Fibroblast of mammary gland (primary cell): ENCODE results near the gene TBC1D10B.

ENCODE experiments used
- DNase-seq: peaks from one replicate; pipeline ENCODE4 v3.0.0-alpha.2; 2010; ENCODE audit warnings: low read depth
- H3K4me3 ChIP-seq: 2 replicates; pipeline ENCODE4 v1.5.1; 2011; ENCODE audit warnings: low read depth, mild to moderate bottlenecking, low read length, moderate library complexity; ENCODE audit not compliant: control insufficient read depth
- TF ChIP-seq, protein P1 (sequence below): conservative IDR thresholded peaks from 2 replicates; pipeline ENCODE4 v1.5.1; 2011; ENCODE audit warnings: low read depth, low read length, inconsistent platforms; ENCODE audit not compliant: control insufficient read depth, insufficient read depth

TBC1D10B gene

DNA sequence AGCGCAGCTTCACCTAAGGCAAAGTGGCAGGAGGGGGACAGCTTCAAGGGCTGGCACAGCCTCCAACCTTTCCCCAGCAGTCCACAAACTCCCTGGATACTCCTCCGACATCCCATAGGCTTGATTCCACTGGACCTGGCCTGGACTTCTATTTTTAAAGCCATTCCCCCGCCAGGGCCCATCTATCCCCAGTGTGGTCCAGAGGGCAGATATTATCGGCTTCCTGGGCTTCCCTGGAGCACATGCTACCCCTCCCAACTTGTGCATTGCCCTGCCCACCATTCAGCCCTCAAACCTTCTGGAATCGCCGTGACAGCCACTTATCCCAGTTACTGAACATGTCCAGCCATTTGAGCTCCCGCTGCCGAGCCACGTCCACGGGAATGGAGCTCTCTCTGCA, 5.1 kb downstream of the TBC1D10B start:
- H3K4me3 ChIP-seq = no peak overlapping the region
- TF ChIP-seq, protein P1, sequence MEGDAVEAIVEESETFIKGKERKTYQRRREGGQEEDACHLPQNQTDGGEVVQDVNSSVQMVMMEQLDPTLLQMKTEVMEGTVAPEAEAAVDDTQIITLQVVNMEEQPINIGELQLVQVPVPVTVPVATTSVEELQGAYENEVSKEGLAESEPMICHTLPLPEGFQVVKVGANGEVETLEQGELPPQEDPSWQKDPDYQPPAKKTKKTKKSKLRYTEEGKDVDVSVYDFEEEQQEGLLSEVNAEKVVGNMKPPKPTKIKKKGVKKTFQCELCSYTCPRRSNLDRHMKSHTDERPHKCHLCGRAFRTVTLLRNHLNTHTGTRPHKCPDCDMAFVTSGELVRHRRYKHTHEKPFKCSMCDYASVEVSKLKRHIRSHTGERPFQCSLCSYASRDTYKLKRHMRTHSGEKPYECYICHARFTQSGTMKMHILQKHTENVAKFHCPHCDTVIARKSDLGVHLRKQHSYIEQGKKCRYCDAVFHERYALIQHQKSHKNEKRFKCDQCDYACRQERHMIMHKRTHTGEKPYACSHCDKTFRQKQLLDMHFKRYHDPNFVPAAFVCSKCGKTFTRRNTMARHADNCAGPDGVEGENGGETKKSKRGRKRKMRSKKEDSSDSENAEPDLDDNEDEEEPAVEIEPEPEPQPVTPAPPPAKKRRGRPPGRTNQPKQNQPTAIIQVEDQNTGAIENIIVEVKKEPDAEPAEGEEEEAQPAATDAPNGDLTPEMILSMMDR = no peak

DNA sequence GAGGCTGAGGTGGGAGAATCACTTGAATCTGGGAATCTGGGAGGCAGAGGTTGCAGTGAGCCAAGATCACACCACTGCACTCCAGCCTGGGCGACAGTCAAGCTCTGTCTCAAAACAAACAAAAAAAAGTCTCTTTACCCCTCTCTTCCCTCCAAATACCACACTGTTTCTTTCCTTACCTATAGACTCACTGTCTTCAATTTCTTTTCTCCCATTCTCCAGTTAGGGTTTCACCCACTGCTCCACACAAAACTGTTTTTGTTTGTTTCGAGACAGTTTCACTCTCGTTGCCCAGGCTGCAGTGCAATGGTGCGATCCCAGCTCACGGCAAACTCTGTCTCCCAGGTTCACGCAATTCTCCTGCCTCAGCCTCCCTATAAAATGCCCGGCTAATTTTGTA, 9.1 kb downstream of the TBC1D10B start:
- DNase-seq = no peak
- no peak overlapping the region for H3K4me3 ChIP-seq
- TF ChIP-seq, protein P1 = no peak

More for the DNA sequence above, 5.1 kb downstream of the TBC1D10B start:
- DNase-seq = no peak

DNA sequence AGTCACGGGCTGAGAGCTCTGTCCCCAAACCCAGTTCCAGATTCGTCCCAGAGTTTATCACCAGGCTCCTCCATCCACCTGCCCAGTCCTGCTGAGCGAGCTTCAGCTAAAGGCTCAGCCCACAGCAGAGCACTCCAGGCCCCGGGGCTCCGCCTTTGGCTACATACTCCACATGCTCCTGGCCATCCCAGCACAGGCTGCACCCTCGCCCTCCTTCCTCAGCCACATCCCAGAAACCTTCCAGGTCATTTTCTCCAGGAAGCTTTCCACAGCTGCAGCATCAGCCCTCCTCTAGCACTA, 10.5 kb downstream of the TBC1D10B start:
- no peak for DNase-seq
- TF ChIP-seq, protein P1 = no peak
- H3K4me3 ChIP-seq = no peak overlapping the region

DNA sequence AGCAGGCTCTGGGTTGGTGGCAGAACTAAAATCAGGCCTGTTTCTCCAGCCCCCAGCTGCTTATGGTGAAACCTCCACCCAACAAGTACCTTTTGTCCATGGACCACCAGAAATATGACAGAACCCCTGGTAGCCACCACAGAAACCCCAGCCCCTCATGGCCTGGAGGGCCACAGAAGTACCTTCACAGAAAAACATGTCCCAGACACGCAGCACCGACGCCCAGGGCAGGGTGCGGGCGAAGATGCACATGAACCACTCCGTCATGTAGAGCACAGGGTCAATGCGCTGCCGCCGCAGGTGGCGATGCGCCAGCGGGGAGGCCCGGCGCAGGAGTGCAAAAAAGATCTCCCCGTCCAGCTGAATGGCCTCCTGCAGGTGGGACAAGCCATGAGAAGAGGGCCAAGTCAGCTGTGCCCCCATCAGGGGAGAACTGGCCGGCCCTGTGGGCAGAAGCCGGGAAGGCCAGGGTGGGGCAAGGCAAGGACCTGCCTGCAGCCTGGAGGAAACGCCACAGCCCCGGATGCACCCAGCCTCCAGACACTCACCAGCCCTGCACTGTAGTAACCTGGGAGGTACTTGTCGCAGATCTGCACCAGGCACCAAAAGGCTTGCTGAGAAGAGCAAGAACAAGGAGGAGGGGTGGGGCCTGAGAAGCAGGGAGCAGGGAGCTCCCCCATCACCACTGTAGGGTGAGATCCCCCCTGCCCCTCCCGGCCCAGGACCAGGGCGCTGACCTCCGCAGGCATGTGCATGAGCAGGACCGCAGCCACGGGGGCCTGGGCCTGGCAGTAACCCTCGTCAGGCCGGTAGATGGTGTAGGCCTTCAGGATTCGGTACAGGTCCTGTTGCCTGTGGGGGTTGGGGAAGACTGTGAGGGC, 11.1 kb downstream of the TBC1D10B start:
- no peak overlapping the region for H3K4me3 ChIP-seq
- no peak for DNase-seq
- TF ChIP-seq, protein P1 = no peak

DNA sequence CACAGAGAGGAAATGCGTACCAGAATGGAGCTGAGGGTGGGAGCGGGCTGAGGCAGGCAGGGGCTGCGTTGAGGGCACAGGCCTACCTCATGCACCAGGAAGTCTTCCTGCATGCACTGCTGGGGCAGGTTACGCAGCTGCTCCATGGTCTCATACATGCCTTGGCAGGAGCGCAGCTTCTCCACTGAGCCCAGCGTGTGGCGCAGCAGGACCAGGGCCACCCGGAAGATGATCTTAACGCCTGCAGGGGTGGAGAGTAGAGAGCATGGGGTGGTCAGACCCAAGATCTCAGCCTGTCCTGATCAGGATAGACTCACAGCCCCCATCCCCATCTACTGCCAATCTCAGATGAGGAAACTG, 11.7 kb downstream of the TBC1D10B start:
- no peak overlapping the region for H3K4me3 ChIP-seq
- no peak for DNase-seq
- TF ChIP-seq, protein P1 = no peak

DNA sequence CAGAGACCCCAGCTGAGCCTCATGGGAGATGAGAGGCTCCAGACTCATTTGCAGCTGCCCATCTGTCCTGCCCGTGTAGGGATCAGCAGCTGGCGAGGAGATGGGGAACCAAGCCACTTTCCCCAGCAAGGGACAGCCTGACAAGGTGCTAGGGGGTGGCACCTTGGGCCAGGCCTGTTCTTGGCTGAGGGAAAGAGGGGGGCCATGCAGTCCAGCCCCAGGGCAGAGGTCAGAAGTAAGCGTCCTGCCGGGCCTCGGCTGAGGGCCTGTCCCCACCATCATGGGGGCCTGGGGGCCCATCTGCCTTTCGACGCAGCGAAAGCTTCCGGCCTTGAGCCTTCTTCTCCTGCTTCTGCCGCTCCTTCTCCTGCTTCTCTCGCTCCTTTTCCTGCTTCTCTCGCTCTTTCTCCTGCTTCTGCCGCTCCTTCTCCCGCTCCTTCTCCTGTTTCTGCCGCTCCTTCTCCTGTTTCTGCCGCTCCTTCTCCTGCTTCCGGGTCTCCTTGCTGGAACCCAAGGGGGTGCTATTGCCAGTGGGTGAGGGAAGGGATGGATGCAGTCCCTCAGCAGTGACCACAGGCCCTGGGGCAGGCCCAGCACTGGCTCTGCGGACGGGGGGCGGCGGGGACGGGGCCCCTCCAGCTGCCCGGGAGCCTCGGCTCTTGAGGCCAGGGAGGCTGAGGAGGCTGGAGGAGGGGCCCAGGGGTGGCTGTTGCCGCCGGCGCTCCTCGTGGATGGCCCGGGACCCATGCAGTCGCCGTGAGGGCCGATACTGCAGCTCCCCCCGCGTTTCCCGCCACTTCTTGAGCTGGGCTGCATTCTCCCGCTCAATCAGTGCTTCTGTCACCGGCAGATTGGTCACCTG, 12.3 kb downstream of the TBC1D10B start:
- no peak for DNase-seq
- H3K4me3 ChIP-seq = no peak overlapping the region
- TF ChIP-seq, protein P1 = no peak
